Prostate gland (tissue), 2 donors: ENCODE measurements around the gene MYL4.

ENCODE experiments used
- CTCF ChIP-seq, 4 experiments: fragments of 200-600 bp in 2 of 4; fragments of 450-650 bp in 2 of 4; sonication (generic) in 2 of 4; IDR thresholded peaks; 1 replicate in 3 of 4; 2 replicates in 1 of 4; pipeline ENCODE4 v1.5.1; 2016 to 2019; ENCODE audit warnings: antibody characterized with exemption in 4 of 4, mild to moderate bottlenecking in 2 of 4, moderate library complexity in 2 of 4
- POLR2A ChIP-seq: fragments of 450-650 bp; IDR thresholded peaks from one replicate; pipeline ENCODE4 v1.6.1; 2016; ENCODE audit warnings: antibody characterized with exemption, mild to moderate bottlenecking

- no peak for TF ChIP-seq POLR2A
- TF ChIP-seq CTCF (IDR thresholded peaks at IDR 0.05), result no peak
Observed at GRCh38 chr17:47272491-47272890, 63.3 kb downstream of the MYL4 start.
